ENCODE results near the gene HHIPL1.

Gene HHIPL1

DNA sequence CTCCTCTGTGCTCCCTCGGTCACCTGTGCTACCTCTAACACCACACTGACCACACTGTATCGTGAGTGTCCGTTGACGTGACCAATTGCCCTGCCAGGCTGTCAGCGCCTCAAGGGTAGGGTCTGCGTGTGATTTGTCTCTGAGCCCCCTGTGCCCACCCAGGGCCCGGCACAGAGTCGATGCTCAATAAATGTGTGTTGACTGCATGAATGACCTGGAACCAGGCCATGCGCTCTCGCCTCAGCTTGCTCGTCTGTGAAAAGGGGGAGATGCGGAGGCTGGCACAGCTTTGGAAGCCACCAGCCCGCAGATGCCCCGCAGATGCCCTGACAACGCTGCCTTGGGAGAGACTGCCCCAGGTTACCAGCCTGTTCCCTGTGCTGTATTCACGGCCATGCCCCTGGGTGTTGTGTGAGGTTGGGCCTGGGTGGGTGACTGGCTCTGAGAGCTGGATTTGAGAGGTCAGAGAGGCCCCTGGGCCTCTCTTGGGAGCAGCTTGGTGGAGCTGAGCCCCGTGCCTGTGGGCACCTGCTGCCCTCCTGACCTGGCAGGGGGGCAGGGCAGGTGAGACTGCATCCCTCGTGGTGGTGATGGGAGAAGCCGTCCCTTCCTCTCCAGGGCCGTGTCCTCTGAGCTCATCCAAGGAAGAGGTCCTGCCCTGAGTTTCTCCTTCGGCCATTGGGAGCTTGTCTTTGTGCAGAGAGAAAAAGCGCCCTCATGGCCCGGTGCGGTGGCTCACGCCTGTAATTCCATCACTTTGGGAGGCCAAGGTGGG, 82.4 kb downstream of the HHIPL1 start:
- no peaks in the 10 kb centered on the region for H3K9me3 ChIP-seq (ENCODE audit: insufficient read depth, low read depth, low read length)
- no peak overlapping the region for H3K9ac ChIP-seq (ENCODE audit: low read depth, low read length, poor library complexity, severe bottlenecking)
- no peaks in the 10 kb centered on the region for H3K36me3 ChIP-seq (ENCODE audit: insufficient read depth, low read length)
- no peaks in the 10 kb centered on the region for H3K9me2 ChIP-seq (replicated peaks; ENCODE audit: low read depth, low read length)
- H3F3A ChIP-seq (ENCODE audit: low read depth) = no peaks in the 10 kb centered on the region
- H2AFZ ChIP-seq (ENCODE audit: low read length) = no peak overlapping the region
- no peak overlapping the region for H3K4me2 ChIP-seq (ENCODE audit: low read depth, low read length, poor library complexity, severe bottlenecking)
- no peak overlapping the region for H3K4me3 ChIP-seq (ENCODE audit: low read length, poor library complexity, severe bottlenecking)
- no peaks in the 10 kb centered on the region for H4K20me1 ChIP-seq (ENCODE audit: insufficient read depth, low read length, poor library complexity, severe bottlenecking)
- H3K79me2 ChIP-seq (ENCODE audit: insufficient read depth, low read length) = no peaks in the 10 kb centered on the region
- H3K4me1 ChIP-seq (ENCODE audit: insufficient read depth, low read length, poor library complexity, severe bottlenecking) = no peaks in the 10 kb centered on the region
- H3K27me3 ChIP-seq (ENCODE audit: insufficient read depth, low read length, poor library complexity, severe bottlenecking) = no peaks in the 10 kb centered on the region
- TF ChIP-seq EZH2phosphoT487 (IDR thresholded peaks at IDR 0.05; ENCODE audit: borderline replicate concordance) = no peak
- no peak for TF ChIP-seq CTCF (conservative IDR thresholded peaks at IDR 0.05; ENCODE audit: low read length)

DNA sequence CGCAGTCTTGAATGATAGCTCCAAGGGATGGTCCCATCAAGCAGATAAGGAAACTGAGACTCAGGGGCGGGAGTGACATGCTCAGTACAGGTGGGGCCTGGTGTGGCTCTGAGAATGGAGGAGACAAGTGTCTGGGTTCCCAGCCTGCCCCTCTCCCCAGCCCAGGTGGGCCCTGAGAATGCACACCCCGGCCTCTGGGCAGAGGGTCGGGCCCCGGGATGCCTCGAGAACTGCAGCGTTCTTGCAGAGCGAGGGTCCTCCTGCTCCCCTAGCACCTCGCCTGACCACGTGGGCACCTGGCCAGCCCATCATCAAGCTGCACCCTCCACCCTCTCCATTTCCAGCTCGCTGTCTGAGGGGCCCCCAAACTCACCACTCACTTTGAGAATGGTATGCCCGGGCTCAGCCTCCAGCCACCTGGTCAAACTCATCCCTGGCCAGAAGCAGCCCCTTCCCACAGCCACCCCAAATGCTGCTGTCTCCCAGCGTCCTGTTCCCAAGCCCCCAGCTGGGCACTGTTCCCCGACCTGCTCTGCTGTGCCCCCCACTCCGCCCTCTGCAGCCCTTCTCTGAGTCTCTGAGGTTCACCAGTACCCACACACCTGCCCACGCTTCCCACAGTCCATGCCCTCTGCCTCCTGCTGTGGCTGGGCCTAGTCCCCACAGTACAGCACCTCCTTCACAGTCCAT, 83.4 kb downstream of the HHIPL1 start:
- no peaks in the 10 kb centered on the region for H3K9me2 ChIP-seq (replicated peaks; ENCODE audit: low read depth, low read length)
- H3K27me3 ChIP-seq (ENCODE audit: insufficient read depth, low read length, poor library complexity, severe bottlenecking) = no peaks in the 10 kb centered on the region

DNA sequence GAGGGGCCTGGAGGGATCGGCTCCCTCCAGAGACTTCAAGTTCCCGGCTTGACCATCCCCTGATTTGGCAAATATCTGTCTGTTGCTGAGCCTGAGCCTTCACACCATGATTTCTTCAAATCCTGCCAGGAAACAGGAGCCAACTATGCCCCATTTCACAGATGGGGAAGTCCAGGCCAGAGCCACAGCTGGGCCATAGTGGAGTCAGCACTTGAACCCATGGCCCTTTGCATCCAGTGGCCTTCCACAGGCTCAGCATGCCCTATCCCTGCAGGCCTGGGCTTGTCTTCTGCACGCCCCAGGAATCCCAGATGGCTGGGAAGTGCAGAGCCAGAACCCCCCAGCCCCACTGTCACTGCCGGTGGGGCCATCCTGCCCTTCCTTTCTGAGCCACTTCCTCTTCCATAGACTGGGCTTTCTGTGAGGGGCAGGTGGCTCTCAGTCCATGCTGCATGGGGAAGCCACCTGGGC, 84.1 kb downstream of the HHIPL1 start:
- Histone ChIP-seq H3K9ac (ENCODE audit: low read depth, low read length, poor library complexity, severe bottlenecking) (no peak overlapping the region), H4K20me1 (ENCODE audit: insufficient read depth, low read length, poor library complexity, severe bottlenecking) (no peaks in the 10 kb centered on the region), H3K9me3 (ENCODE audit: insufficient read depth, low read depth, low read length) (no peaks in the 10 kb centered on the region), H3K4me3 (ENCODE audit: low read length, poor library complexity, severe bottlenecking) (no peak overlapping the region), H3K79me2 (ENCODE audit: insufficient read depth, low read length) (no peaks in the 10 kb centered on the region), H3K4me2 (ENCODE audit: low read depth, low read length, poor library complexity, severe bottlenecking) (no peak overlapping the region), H3K27me3 (ENCODE audit: insufficient read depth, low read length, poor library complexity, severe bottlenecking) (no peaks in the 10 kb centered on the region), H3K36me3 (ENCODE audit: insufficient read depth, low read length) (no peaks in the 10 kb centered on the region), H3K4me1 (ENCODE audit: insufficient read depth, low read length, poor library complexity, severe bottlenecking) (no peaks in the 10 kb centered on the region), H3F3A (ENCODE audit: low read depth) (no peaks in the 10 kb centered on the region), H2AFZ (ENCODE audit: low read length) (no peak overlapping the region), H3K9me2 (replicated peaks; ENCODE audit: low read depth, low read length) (no peaks in the 10 kb centered on the region)
- TF ChIP-seq EZH2phosphoT487 (IDR thresholded peaks at IDR 0.05; ENCODE audit: borderline replicate concordance) = no peak
- no peak for TF ChIP-seq CTCF (conservative IDR thresholded peaks at IDR 0.05; ENCODE audit: low read length)

More for the DNA sequence above, 83.4 kb downstream of the HHIPL1 start:
- no peaks in the 10 kb centered on the region for H3K79me2 ChIP-seq (ENCODE audit: insufficient read depth, low read length)
- no peaks in the 10 kb centered on the region for H3F3A ChIP-seq (ENCODE audit: low read depth)
- no peak for TF ChIP-seq EZH2phosphoT487 (IDR thresholded peaks at IDR 0.05; ENCODE audit: borderline replicate concordance)
- no peak for TF ChIP-seq CTCF (conservative IDR thresholded peaks at IDR 0.05; ENCODE audit: low read length)
- H4K20me1 ChIP-seq (ENCODE audit: insufficient read depth, low read length, poor library complexity, severe bottlenecking) = no peaks in the 10 kb centered on the region
- H2AFZ ChIP-seq (ENCODE audit: low read length) = no peak overlapping the region
- no peaks in the 10 kb centered on the region for H3K36me3 ChIP-seq (ENCODE audit: insufficient read depth, low read length)
- no peaks in the 10 kb centered on the region for H3K4me1 ChIP-seq (ENCODE audit: insufficient read depth, low read length, poor library complexity, severe bottlenecking)
- no peak overlapping the region for H3K4me3 ChIP-seq (ENCODE audit: low read length, poor library complexity, severe bottlenecking)
- H3K9ac ChIP-seq (ENCODE audit: low read depth, low read length, poor library complexity, severe bottlenecking) = no peak overlapping the region
- no peaks in the 10 kb centered on the region for H3K9me3 ChIP-seq (ENCODE audit: insufficient read depth, low read depth, low read length)
- H3K4me2 ChIP-seq (ENCODE audit: low read depth, low read length, poor library complexity, severe bottlenecking) = no peak overlapping the region

Measured in Loucy (cell line).